Activated naive CD4-positive, alpha-beta T cell treated with anti-CD3 and anti-CD28 coated beads, Interleukin-2, amount 50 U/mL, for 72 hours (primary cell): ENCODE results near the gene PLEKHG3. TPM values are rescaled to one million over a fixed set of nuclear protein-coding genes. Genes with fewer than 3 reads are reported as not detected.
"Not testable (repeated sequence)": the region's sequence is repeated elsewhere in the genome, so short reads cannot be mapped to it uniquely, and the experiment has no call there.

Experiments
- ATAC-seq, 2 donors: fragments of 150-1000 bp; cut with Tn5 transposase; 2 replicates each; pipeline ENCODE4 v1.10.0; 2021; ENCODE audit warnings: mild to moderate bottlenecking in 2 of 2, moderate library complexity in 2 of 2
- DNase-seq, 2 donors: peaks; one replicate each; pipeline ENCODE4 v3.0.0; 2021 to 2022; ENCODE audit warnings: low spot score in 2 of 2
- H3K27ac Mint-ChIP-seq, 2 donors: one replicate each; pipeline ENCODE4 v1.8.0; 2022; ENCODE audit warnings: mild to moderate bottlenecking in 2 of 2, mixed read lengths in 2 of 2
- H3K36me3 Mint-ChIP-seq, 2 donors: one replicate each; pipeline ENCODE4 v1.8.0; 2022; ENCODE audit warnings: mixed read lengths in 2 of 2
- H3K9me3 Mint-ChIP-seq, 2 donors: one replicate each; pipeline ENCODE4 v1.8.0; 2022; ENCODE audit warnings: mixed read lengths in 2 of 2
- total RNA-seq, 2 donors: library from RNA; stranded (reverse); gene quantifications; one replicate each; pipeline ENCODE4 v1.2.3, GENCODE V29; 2022

PLEKHG3 gene
- 1 to 10 TPM in 1 of 2 donors, under 1 TPM in 1; 0.66 to 1.1 TPM for total RNA-seq

DNA sequence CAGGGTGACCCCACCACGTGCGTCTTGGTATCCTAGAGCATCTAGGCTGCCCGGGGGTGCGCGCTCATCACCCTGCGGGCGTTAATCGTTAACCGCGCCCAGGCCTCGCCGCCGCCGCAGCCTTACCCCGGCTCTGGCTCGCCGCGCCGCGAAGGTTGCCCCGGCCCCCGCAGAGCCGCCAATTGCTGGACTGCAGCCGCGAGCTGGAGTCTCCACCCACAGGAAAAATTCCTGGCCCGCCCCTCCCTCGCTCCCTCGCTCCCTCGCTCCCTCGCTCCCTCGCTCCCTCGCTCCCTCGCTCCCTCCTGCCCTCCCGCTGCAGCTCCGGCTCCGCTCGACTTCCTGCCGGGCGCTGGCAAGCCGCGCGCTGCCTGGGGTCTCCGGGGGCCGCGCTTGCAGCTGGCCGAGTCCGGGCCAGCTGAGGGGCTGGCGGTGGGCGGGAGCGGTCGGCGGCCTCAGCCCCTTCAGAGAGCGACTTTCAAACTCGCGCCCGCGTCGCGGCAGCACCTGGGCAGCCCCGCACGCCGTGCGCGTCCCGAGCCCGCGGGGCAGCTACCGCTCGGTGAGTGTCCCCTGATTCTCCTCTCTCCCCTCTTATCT lies at the start of gene PLEKHG3:
Gene PLEKHG3 (plus strand): TSS at position 282 of the 600 bp plus-strand sequence. CDS start 23,208 bp downstream, outside the sequence.
- peak in 1 of 2 donors; percentile 32 for DNase-seq
- Mint-ChIP-seq H3K36me3 (no peaks in the 10 kb centered on the region), H3K27ac (no peak within 1 kb of the TSS), H3K9me3 (no peaks in the 10 kb centered on the region)
- ATAC-seq = peak; percentile 44 to 59

DNA sequence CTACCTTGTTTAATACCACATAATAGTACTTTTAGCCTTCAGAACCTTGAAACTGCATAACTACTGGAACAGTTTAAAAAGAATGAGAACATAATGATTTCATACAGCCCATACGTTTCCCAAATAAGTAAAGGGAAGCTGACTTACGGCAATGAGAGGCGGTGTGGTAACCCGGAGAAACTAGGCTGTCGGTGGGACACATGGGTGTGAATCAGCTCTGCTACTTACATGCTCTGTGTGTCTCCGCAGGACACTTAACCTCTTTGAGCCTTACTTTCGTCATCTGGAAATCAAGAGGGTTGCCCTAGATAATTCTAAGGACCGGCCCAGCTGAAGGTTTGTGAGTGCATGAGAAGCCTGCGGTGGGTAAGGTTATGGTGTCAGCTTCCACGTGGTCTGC lies 49.3 kb upstream of the PLEKHG3 start:
- DNase-seq (no peak), ATAC-seq (no peak)
- no peak overlapping the region for H3K27ac Mint-ChIP-seq
- H3K9me3 Mint-ChIP-seq = no peaks in the 10 kb centered on the region
- H3K36me3 Mint-ChIP-seq = no peaks in the 10 kb centered on the region

GRCh38 chr14:64656986-64657385 lies 47.2 kb upstream of the PLEKHG3 start:
- DNase-seq = no peak
- Mint-ChIP-seq H3K27ac (no peak overlapping the region), H3K36me3 (no peaks in the 10 kb centered on the region), H3K9me3 (no peaks in the 10 kb centered on the region)
- no peak for ATAC-seq

DNA sequence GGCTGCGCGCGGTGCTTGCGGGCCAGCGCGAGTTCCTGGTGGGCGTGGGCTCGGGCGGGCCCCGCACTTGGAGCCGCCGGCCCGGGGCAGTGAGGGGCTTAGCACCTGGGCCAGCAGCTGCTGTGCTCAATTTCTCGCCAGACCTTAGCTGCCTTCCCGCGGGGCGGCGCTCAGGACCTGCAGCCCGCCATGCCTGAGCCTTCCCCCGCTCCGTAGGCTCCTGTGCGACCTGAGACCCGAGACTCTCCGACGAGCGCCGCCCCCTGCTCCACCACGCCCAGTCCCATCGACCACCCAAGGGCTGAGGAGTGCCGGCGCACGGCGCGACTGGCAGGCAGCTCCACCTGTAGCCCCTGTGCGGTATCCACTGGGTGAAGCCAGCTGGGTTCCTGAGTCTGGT lies 46.0 kb upstream of the PLEKHG3 start:
- Mint-ChIP-seq H3K9me3 (no peaks in the 10 kb centered on the region), H3K36me3 (no peaks in the 10 kb centered on the region), H3K27ac (no peak overlapping the region)
- DNase-seq = no peak
- ATAC-seq = no peak

DNA sequence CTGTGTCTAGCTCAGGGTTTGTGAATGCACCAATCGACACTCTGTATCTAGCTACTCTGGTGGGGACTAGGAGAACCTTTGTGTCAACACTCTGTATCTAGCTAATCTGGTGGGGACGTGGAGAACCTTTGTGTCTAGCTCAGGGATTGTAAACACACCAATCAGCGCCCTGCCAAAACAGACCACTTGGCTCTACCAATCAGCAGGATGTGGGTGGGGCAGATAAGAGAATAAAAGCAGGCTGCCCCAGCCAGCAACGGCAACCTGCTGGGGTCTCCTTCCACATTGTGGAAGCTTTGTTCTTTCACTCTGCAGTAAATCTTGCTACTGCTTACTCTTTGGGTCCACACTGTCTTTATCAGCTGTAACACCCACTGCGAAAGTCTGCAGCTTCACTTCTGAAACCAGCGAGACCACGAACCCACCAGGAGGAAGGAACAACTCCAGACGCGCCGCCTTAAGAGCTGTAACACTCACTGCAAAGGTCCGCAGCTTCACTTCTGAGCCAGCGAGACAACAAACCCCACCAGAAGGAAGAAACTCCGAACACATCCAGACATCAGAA lies 45.4 kb upstream of the PLEKHG3 start:
- DNase-seq, H3K36me3 Mint-ChIP-seq, H3K27ac Mint-ChIP-seq, ATAC-seq, H3K9me3 Mint-ChIP-seq: not testable (repeated sequence)

DNA sequence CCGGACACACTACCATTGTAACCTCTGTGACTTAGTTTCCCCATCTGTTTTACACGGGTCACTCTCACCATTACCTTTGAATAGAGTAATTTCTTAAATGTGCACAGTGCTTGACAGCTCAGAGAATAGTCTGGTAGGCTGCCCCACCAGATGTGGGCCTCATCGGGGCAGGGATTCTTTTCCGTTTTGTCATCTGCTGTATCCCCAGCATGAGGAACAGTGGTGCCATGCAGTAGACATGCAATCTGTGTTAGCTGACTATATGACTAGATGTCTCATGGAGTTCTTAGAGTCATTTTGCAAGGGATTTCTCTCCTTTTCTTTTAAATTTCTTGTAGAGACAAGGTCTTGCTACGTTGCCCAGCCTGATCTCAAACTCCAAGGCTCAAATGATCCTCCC lies 44.9 kb upstream of the PLEKHG3 start:
- Mint-ChIP-seq H3K27ac (no peak overlapping the region), H3K36me3 (no peaks in the 10 kb centered on the region), H3K9me3 (no peaks in the 10 kb centered on the region)
- no peak for ATAC-seq
- DNase-seq = no peak

DNA sequence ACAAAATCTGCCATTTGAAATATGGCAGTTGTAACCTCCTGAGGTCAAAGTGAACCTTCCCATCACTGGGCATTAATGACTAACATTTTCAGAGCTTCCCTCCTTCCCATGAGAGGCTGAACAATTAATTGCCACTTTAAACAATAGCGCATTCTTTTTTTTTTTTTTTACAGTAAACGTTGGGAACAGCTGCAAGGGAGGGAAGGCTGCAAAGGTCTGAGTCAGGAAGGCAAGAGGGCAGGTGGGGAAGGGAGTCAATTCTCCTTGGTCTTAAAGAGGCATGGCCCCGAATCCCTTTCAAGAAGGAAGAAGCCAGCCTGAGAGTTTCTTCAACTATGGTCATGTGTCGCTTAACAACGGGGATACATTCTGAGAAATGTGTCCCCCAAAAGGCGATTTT lies 41.0 kb upstream of the PLEKHG3 start:
- no peaks in the 10 kb centered on the region for H3K36me3 Mint-ChIP-seq
- H3K27ac Mint-ChIP-seq = no peak overlapping the region
- ATAC-seq (no peak), DNase-seq (no peak)
- H3K9me3 Mint-ChIP-seq = no peaks in the 10 kb centered on the region

GRCh38 chr14:64671591-64671990 lies 32.6 kb upstream of the PLEKHG3 start:
- H3K9me3 Mint-ChIP-seq = no peaks in the 10 kb centered on the region

GRCh38 chr14:64673316-64673715 lies 30.9 kb upstream of the PLEKHG3 start:
- Mint-ChIP-seq H3K27ac (no peak overlapping the region), H3K36me3 (no peaks in the 10 kb centered on the region), H3K9me3 (no peaks in the 10 kb centered on the region)
- DNase-seq = no peak
- ATAC-seq = peak in 1 of 2 donors; percentile 15

More at GRCh38 chr14:64671591-64671990, 32.6 kb upstream of the PLEKHG3 start:
- Mint-ChIP-seq H3K36me3 (no peaks in the 10 kb centered on the region), H3K27ac (no peak overlapping the region)
- peak in 1 of 2 donors; percentile 69 for ATAC-seq
- DNase-seq = no peak

DNA sequence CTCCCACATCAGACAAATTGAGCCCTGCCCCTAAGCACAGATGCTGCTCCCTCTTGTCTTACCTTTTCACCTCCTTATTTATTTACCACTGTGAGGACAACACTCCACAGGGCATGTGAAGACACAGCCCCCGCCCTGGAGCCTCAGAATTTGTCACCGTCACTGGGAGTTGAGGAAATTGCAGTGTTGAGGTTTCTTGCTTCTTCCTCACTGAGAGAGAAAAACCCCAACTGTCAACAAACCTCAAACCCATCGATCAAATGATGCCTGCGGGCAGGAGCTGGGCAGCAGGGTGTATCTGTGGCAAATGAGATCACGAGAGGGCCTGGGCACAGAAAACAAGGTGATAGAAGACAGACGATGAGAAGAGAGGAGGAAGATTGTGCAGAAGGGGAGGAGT lies 30.5 kb upstream of the PLEKHG3 start:
- Mint-ChIP-seq H3K36me3 (no peaks in the 10 kb centered on the region), H3K9me3 (no peaks in the 10 kb centered on the region), H3K27ac (no peak overlapping the region)
- no peak for DNase-seq
- ATAC-seq = peak; percentile 20 to 86

DNA sequence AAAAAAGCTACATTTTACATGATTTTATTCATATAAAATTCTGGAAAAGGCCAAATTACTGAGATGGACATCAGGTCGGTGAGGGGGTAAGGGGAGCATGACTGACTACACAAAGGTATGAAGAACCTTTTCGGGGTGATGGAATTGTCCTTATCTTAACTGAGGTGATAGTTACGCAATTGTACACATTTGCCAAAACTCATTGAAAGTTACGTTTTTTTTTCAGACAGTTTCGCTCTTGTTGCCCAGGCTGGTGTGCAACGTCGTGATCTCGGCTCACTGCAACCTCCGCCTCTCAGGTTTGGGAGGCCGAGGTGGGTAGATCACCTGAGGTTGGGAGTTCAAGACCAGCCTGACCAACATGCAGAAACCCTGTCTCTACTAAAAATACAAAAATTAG lies 29.4 kb upstream of the PLEKHG3 start:
- DNase-seq = no peak
- Mint-ChIP-seq H3K36me3 (no peaks in the 10 kb centered on the region), H3K27ac (no peak overlapping the region), H3K9me3 (no peaks in the 10 kb centered on the region)
- ATAC-seq = no peak

- H3K36me3 Mint-ChIP-seq = no peaks in the 10 kb centered on the region
- no peak for ATAC-seq
Measured at GRCh38 chr14:64675312-64675711, 28.9 kb upstream of the PLEKHG3 start.

DNA sequence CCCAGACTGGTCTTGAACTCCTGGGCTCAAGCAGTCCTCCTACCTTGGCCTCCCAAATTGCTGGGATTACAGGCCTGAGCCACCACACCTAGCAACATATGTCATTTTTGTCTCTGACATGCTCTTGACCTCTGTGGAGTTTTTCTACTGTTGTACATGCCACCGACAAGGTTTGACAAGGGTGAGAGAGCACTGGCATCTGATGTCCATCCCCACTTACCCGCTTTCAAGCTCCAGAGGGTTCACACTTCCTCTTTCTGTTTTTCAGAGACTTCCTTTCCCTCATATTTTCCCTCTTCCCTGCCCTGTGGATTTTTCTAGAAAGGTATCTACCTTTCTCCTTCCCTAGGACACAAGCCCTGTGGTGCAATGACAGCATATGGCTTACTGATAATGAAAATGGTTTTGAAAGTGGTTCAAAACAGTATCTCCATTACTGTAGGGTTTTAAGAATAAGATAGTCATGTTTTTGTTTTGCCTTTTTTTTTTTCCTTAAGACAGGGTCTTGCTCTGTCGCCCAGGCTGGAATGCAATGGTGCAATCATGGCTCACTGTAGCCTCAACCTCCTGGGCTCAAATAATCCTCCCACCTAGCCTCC lies 27.7 kb upstream of the PLEKHG3 start:
- no peak for DNase-seq
- no peaks in the 10 kb centered on the region for H3K9me3 Mint-ChIP-seq
- no peak overlapping the region for H3K27ac Mint-ChIP-seq
- peak in 1 of 2 donors; percentile 40 for ATAC-seq
- no peaks in the 10 kb centered on the region for H3K36me3 Mint-ChIP-seq

More at GRCh38 chr14:64675312-64675711, 28.9 kb upstream of the PLEKHG3 start:
- DNase-seq = no peak
- Mint-ChIP-seq H3K27ac (no peak overlapping the region), H3K9me3 (no peaks in the 10 kb centered on the region)

- no peaks in the 10 kb centered on the region for H3K9me3 Mint-ChIP-seq
- DNase-seq (no peak), ATAC-seq (peak; percentile 22 to 44)
- peak overlapping the region; percentile 3 to 14 for H3K27ac Mint-ChIP-seq
- no peaks in the 10 kb centered on the region for H3K36me3 Mint-ChIP-seq
Measured at GRCh38 chr14:64680013-64680713, 24.1 kb upstream of the PLEKHG3 start.

DNA sequence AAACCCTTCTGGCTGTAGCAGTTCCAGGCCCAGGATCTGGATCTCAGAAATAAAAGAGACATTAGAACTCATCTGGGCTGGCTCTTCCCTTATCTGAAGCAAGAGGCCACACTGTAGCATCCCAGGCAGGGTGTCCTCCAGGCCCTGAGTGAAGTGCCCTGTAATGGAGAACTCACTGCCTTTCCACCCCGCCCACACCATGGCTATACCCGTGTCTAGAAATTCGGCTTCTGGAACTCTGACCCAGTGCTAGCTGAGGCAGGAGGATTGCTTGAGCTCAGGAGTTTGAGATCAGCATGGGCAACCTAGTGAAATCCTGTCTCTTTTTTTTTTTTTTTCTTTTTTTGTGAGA lies 23.5 kb upstream of the PLEKHG3 start:
- H3K36me3 Mint-ChIP-seq = no peaks in the 10 kb centered on the region
- H3K27ac Mint-ChIP-seq = no peak overlapping the region
- DNase-seq (no peak), ATAC-seq (no peak)
- no peaks in the 10 kb centered on the region for H3K9me3 Mint-ChIP-seq

GRCh38 chr14:64681796-64682710 lies 22.2 kb upstream of the PLEKHG3 start:
- Mint-ChIP-seq H3K27ac (peak overlapping the region in 1 of 2 donors; percentile 36), H3K9me3 (no peaks in the 10 kb centered on the region), H3K36me3 (no peaks in the 10 kb centered on the region)
- ATAC-seq (no peak), DNase-seq (no peak)
